Inferior parietal cortex (tissue), 1 donor: ENCODE results near the gene BRWD1.

ENCODE experiments used
- DNase-seq: peaks from one replicate; pipeline ENCODE4 v3.0.0-alpha.2; 2016; ENCODE audit errors: extremely low spot score

BRWD1 gene

GRCh38 chr21:39197448-39198233 lies 115.8 kb downstream of the BRWD1 start:
- no peak for DNase-seq

DNA sequence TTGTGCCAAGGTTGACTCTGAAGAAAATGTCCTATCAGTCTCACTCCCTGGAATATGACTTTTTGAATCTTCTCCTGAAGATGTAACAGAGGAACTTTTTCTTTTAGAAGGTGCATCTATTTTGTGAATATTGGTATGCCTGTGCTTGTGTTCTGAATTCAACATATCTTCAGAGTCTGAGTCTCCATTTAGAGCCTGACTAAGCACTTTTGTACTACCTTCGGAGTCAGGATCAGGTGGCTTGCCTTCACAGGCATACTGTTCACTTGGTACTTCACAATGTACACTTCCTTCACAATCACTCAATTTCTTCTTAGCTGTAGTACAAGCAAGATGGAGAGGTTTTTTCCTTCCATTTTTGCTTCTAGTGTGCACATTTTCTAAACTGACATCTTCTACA lies 116.6 kb downstream of the BRWD1 start:
- DNase-seq = no peak

GRCh38 chr21:39196310-39196709 lies 117.1 kb downstream of the BRWD1 start:
- DNase-seq = no peak

DNA sequence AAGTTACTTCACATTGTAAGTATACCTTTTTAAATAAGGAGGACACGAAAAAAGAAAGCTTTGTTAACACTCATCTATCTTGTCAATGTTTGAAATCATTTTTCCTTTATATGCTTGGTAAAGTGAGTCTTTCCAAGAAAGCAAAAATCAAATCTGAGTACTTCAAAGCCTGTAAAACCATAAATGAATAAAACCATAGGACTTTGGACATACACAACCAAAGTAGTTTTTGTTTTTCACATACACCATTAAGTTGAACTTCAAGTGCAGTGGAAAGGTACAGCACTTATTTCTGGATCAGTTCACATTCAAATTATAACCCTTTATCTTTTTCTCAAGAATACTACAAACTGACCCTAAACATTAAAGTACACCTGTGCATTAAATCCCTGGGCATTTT lies 120.1 kb downstream of the BRWD1 start:
- no peak for DNase-seq

GRCh38 chr21:39189857-39190604 lies 123.4 kb downstream of the BRWD1 start:
- DNase-seq = no peak

GRCh38 chr21:39188521-39189139 lies 124.8 kb downstream of the BRWD1 start:
- DNase-seq = no peak

DNA sequence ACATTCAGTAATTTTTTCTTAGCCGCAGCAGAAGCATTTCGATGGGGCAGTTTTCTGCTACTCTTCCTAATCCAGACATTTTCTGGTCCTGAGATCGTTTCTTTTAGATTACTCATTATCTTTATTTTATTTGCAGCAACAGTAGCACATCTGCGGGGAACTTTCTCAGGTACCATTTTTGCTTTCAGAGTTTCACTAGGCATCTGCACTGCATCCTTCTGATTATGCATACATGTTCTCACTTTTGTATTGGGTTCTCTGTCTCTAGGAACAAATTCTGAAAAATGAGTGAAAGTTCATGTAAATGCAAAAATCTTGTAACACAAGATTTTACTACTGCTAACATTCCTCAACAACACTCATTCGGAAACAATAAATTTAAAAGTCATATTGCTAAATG lies 126.3 kb downstream of the BRWD1 start:
- DNase-seq = no peak

- DNase-seq = no peak
Measured at GRCh38 chr21:39186676-39187075, 126.8 kb downstream of the BRWD1 start.

DNA sequence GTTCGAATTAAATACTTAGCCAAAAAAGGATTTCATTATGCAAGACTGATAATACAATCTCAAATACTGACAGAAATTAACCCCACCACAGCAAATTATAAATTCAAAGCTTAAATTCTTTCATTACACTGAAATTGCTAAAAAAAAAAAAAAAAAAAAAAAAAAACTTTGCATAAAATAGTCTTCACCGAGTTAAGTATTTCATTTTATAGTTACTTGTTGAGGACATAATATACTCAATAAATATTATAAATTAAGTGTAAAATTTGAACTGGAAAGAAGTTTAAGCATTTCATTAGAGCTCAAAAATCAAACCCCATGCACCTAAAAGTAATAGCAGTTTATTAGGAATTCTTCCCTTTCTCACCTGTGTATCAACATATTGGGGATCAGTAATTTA lies 128.3 kb downstream of the BRWD1 start:
- no peak for DNase-seq

- DNase-seq = peak; percentile 45
Measured at GRCh38 chr21:39184050-39184980, 129.1 kb downstream of the BRWD1 start.

DNA sequence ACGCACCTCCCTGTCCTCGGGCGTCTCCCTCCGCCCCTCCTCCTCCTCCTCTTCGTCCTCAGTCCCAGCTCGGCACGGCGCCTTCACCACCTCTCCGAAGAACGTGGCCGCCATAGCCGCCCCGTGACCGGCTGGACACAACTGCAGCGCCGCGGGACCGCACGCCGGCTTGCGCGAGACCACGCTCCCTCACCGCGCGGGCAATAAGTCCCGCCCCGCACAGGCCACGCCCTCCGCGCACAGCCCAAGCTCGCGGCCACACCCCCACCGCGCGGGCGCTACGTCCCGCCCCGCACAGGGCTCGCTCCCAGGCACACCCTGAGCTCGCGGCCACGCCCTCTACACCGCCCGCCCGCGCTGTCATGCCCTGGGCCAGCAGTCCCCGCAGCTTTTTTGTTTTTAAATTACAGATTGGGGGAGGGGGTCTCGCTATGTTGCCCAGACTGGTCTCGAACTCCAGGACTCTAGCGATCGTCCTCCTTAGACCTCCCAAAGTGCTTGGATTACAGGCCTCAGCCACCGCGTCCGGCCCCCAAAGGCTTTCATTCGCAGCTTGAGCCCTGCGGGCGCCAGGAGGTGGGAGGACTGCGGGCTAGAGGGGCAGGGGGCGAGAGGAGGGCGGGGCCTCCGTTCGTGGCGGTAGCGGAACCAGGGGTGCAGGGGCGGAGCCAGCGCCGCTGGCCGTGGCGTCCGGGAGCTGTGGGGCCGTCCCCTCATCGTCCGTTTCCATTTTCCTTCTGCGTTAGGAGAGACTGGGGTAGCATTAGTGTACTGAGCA lies 130.0 kb downstream of the BRWD1 start, which contains the start of gene PSMG1:
TSS of gene PSMG1 (minus strand) at position 180 of the 778 bp plus-strand sequence. CDS start at position 114, 66 bp downstream.
- peak; percentile 85 for DNase-seq

DNA sequence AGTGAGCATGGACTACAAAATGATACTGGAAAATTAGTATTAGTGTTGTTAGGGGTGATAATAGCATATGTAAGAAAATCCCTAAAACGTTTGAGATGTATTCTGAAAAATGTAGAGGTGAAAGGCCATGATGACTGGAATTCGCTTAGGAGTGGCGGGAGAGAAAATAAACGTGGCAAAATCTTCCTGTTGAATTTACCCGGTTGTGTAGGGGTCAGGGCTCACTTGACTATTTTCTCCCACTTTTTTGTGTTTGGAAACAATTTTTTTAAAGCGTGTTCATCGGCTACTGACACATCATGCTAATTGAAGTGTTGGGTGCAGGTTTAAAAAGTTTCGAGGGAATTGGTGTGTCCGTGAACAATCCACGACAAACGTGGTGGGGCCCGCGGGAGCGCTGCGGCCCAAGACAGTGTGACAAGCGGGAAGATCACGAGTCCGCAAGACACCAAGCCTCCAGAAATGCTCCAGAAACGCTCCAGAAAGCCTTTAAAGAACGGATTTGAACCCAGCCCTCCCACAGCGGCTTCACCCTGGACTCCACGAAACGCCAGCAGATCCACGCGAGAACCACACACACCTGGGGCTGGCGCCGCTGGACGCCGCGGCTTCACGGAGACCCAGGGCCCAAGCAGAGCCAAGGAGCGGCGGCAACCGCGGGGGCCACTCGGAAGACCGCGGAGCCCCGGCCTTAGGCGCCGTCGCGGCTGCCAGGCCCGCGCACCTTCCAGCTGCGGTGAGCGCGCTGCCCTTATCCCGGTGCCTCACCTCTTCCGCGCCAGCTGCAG lies 130.8 kb downstream of the BRWD1 start:
- no peak for DNase-seq

DNA sequence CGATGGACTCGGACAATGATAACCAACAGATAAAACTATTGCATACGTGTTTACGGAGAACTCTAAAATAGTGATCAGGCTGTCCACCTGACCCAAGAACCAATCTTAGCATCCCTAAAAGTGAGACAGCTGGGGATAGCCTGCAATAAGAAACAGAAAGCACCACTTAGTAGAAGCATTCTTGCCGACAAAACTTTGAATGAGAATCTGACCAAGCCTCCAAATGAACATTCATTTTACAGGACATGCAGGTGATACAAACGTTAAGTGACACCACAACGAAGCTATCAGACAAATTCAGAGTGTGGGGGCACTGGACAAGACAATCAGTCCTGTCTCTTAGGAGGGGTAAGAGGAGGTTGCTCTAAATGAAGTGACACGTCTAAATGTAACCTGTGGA lies 131.4 kb downstream of the BRWD1 start:
- no peak for DNase-seq

GRCh38 chr21:39181205-39181818 lies 132.1 kb downstream of the BRWD1 start:
- no peak for DNase-seq

DNA sequence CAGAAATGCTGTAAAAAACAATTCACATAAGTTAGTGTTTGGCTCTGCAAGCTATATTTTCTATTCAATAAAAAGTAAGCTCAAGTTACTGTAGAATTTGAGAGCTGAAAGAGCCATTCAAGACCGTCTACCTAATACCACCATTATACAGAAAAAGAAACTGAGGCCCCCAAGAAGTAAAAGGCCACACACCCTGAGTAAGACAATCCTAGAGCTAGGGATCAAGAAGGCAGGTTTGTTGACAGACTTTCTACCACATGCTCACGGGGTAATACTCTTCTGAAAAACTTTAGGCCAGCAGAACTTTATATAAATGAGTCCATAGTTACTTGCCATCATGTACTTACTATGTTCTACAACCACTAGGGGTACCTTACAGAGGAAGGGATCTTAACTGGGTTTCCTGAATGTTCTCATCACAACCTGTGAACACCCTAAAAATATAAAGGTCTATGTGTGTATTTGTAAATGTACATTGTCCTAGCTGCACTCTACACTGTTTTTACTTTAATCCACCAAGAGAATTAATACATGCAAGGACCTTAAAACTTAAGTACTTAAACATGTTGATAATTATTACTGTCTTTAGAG lies 132.9 kb downstream of the BRWD1 start:
- no peak for DNase-seq

DNA sequence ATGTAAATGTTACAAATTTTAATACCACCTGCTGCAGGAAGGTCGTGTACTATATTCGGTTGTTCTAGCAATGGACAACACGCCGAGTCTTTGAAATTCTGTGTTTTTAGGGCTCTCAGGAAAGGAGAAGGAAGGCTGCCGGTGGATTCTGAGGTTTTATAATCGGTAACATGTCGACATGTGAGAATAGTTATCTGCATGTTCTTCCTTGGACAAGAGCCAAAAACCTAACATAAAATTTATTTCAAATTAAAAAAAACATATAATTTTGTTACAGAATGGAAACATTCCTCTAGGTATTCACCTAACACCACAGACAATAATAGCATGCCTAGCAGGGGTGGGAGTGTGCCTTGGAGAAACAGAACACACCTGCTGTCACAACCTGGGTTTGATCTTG lies 135.0 kb downstream of the BRWD1 start:
- no peak for DNase-seq

- DNase-seq = no peak
Measured at GRCh38 chr21:39176271-39176709, 137.1 kb downstream of the BRWD1 start.

DNA sequence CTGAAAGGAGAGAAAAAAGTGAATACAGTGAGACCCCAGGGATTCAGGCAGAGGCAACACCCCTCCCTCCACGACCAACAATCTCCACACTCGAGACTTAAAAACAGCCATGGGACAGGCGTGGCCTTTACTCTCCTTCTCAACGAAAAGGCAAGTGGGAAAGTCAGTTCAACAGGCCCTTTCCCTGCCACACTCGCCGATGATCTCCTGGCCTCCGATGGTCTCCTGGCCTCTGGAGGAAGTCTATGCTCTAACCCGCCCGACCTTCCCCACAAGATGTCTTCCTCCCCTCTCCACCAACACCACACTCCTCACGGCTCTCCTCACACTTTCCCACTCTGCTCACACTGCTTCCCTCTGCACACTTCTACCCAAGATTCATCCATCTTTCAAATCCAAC lies 137.8 kb downstream of the BRWD1 start:
- no peak for DNase-seq

- DNase-seq = no peak
Measured at GRCh38 chr21:39175154-39175553, 138.3 kb downstream of the BRWD1 start.
